ENCODE results near the gene TEDC2.

The TEDC2 gene

GRCh38 chr16:2449118-2449517 is 10.8 kb upstream of the TEDC2 start:
- FAIRE-seq (no peak), DNase-seq (ENCODE audit: insufficient read length, low spot score) (no peak)
- no peak for TF ChIP-seq POLR2A (IDR thresholded peaks at IDR 0.05; ENCODE audit: low read depth, low read length)

GRCh38 chr16:2450535-2450934 is 9.4 kb upstream of the TEDC2 start:
- DNase-seq (ENCODE audit: insufficient read length, low spot score) (no peak), FAIRE-seq (no peak)

GRCh38 chr16:2450975-2451381 is 8.9 kb upstream of the TEDC2 start:
- DNase-seq (ENCODE audit: insufficient read length, low spot score) (no peak), FAIRE-seq (no peak)
- no peak for TF ChIP-seq POLR2A (IDR thresholded peaks at IDR 0.05; ENCODE audit: low read depth, low read length)

More at GRCh38 chr16:2450535-2450934, 9.4 kb upstream of the TEDC2 start:
- TF ChIP-seq POLR2A (IDR thresholded peaks at IDR 0.05; ENCODE audit: low read depth, low read length), result no peak

GRCh38 chr16:2451851-2452320 is 8.0 kb upstream of the TEDC2 start:
- no peak for TF ChIP-seq POLR2A (IDR thresholded peaks at IDR 0.05; ENCODE audit: low read depth, low read length)
- no peak for FAIRE-seq
- DNase-seq (ENCODE audit: insufficient read length, low spot score), result no peak

- FAIRE-seq (no peak), DNase-seq (ENCODE audit: insufficient read length, low spot score) (no peak)
- no peak for TF ChIP-seq POLR2A (IDR thresholded peaks at IDR 0.05; ENCODE audit: low read depth, low read length)
These were observed 7.3 kb upstream of the TEDC2 start for GRCh38 chr16:2452650-2453049.

GRCh38 chr16:2455081-2455845 is 4.6 kb upstream of the TEDC2 start:
- no peak for FAIRE-seq
- TF ChIP-seq POLR2A (IDR thresholded peaks at IDR 0.05; ENCODE audit: low read depth, low read length), result no peak

GRCh38 chr16:2456551-2457153 is 3.3 kb upstream of the TEDC2 start:
- DNase-seq (ENCODE audit: insufficient read length, low spot score) (no peak), FAIRE-seq (no peak)
- TF ChIP-seq POLR2A (IDR thresholded peaks at IDR 0.05; ENCODE audit: low read depth, low read length), result no peak

More at GRCh38 chr16:2455081-2455845, 4.6 kb upstream of the TEDC2 start:
- no peak for DNase-seq (ENCODE audit: insufficient read length, low spot score)

GRCh38 chr16:2457267-2457666 is 2.6 kb upstream of the TEDC2 start:
- no peak for TF ChIP-seq POLR2A (IDR thresholded peaks at IDR 0.05; ENCODE audit: low read depth, low read length)
- FAIRE-seq (no peak), DNase-seq (ENCODE audit: insufficient read length, low spot score) (no peak)

- no peak for TF ChIP-seq POLR2A (IDR thresholded peaks at IDR 0.05; ENCODE audit: low read depth, low read length)
- FAIRE-seq (no peak), DNase-seq (ENCODE audit: insufficient read length, low spot score) (no peak)
These were observed 2.0 kb upstream of the TEDC2 start for GRCh38 chr16:2457946-2458345.

GRCh38 chr16:2458887-2459646 is 842 bp upstream of the TEDC2 start:
- TF ChIP-seq POLR2A (IDR thresholded peaks at IDR 0.05; ENCODE audit: low read depth, low read length), result no peak
- FAIRE-seq, result no peak
- DNase-seq (ENCODE audit: insufficient read length, low spot score), result no peak

- FAIRE-seq (no peak), DNase-seq (ENCODE audit: insufficient read length, low spot score) (no peak)
- no peak for TF ChIP-seq POLR2A (IDR thresholded peaks at IDR 0.05; ENCODE audit: low read depth, low read length)
These were observed 443 bp downstream of the TEDC2 start for GRCh38 chr16:2460391-2460713.

- DNase-seq (ENCODE audit: insufficient read length, low spot score) (no peak), FAIRE-seq (no peak)
- TF ChIP-seq POLR2A (IDR thresholded peaks at IDR 0.05; ENCODE audit: low read depth, low read length), result no peak
These were observed 1.0 kb downstream of the TEDC2 start for GRCh38 chr16:2460916-2461315.

- FAIRE-seq, result no peak
- no peak for TF ChIP-seq POLR2A (IDR thresholded peaks at IDR 0.05; ENCODE audit: low read depth, low read length)
These were observed 2.3 kb downstream of the TEDC2 start for GRCh38 chr16:2462031-2462866.

GRCh38 chr16:2464333-2464732 is 4.4 kb downstream of the TEDC2 start:
- no peak for FAIRE-seq
- no peak for DNase-seq (ENCODE audit: insufficient read length, low spot score)
- TF ChIP-seq POLR2A (IDR thresholded peaks at IDR 0.05; ENCODE audit: low read depth, low read length), result peak; percentile 30; the same call in 1 of the 2 replicates

More at GRCh38 chr16:2462031-2462866, 2.3 kb downstream of the TEDC2 start:
- DNase-seq (ENCODE audit: insufficient read length, low spot score), result no peak
